Left cardiac atrium (tissue), 4 donors: ENCODE results near the gene PLCXD1. TPM values are rescaled to one million over a fixed set of nuclear protein-coding genes. Genes with fewer than 3 reads are reported as not detected.
"Not testable (repeated sequence)": the region's sequence is repeated elsewhere in the genome, so short reads cannot be mapped to it uniquely, and the experiment has no call there.

ENCODE experiments used
- ATAC-seq, 2 donors: fragments of 200-7000 bp; cut with Tn5 transposase; one replicate each; pipeline ENCODE4 v1.9.1; 2020; ENCODE audit warnings: mild to moderate bottlenecking in 2 of 2, moderate library complexity in 2 of 2
- DNase-seq: peaks from one replicate; pipeline ENCODE4 v3.0.0-alpha.2; 2020
- intact Hi-C, 2 donors: fragments of 100-400 bp; cut with DNase I; formaldehyde crosslinking; loops; one replicate each; pipeline versions ENCODE4 v1.14.1 to v1.15.1; 2022 to 2023
- long read RNA-seq: library from polyadenylated mRNA; unstranded; transcript quantifications from one replicate; pipeline ENCODE4 v2.0.0, GENCODE V29; 2021
- total RNA-seq, 2 donors: library from RNA; stranded (reverse); fragmentation: NEBNext Ultra II Directional; extraction: Animal tissue kit (Norgen Biotek cat#: 25700); gene quantifications; one replicate each; pipeline ENCODE4 v1.2.1, GENCODE V29; 2021
- donor health status: DM: no; HTN: yes; CAD: no.
- donor health status: DM: no; HTN: yes; CAD: no; lungs with severe emphysema.
- donor health status: DM: yes; HTN: yes; CAD: no.
- donor health status: Dilated cardiomyopathy.

The PLCXD1 gene, protein sequence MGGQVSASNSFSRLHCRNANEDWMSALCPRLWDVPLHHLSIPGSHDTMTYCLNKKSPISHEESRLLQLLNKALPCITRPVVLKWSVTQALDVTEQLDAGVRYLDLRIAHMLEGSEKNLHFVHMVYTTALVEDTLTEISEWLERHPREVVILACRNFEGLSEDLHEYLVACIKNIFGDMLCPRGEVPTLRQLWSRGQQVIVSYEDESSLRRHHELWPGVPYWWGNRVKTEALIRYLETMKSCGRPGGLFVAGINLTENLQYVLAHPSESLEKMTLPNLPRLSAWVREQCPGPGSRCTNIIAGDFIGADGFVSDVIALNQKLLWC
- total RNA-seq: 10 to 100 TPM in 1 of 2 donors, 1 to 10 TPM in 1; 2.9 to 13.7 TPM
- long read RNA-seq, partial matches to known transcripts: 0 of 2 reads
- long read RNA-seq, other reads (novel, unspliced or antisense): 2 of 2 reads

DNA sequence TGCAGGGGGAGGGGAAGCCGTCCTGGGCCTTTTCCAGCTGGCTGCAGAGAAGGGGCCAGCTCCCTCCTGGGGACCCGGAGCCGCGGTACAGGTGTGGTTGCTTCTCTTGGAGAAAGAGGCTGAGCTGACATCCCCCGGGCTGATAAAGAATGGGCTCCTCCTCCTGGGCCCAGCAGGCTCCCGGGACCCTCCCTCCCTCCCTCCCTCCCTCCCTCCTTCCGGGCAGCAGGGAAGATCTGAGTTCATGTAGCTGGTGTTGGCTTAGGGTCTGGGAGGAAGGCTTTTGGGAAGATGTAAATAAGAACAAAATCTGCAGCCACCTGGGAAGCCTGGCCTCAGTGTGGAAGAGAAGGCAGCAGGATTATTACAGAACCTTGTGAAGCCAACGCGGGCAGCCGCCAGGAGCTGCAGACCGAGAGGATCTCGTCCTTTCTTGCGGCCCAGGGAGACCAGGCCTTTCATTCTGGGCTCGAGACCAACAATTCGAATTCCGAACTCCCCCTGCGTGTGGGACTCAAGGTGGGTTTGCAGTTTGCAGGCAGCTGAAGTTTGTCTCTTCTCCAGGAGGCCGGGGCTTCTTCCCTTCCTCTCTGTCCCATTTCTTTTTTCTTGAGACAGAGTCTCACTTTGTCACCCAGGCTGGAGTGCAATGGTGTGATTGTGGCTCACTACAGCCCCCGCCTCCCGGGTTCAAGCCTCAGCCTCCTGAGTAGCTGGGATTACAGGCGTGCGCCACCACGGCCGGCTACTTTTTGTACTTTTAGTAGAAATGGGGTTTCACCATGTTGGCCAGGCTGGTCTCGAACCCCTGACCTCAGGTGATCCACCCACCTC lies at the start of gene PLCXD1:
PLCXD1 (plus strand) TSS at position 216 of the 834 bp plus-strand sequence. CDS start 2,807 bp downstream, outside the sequence.
- peak in 1 of 2 donors; percentile 4 for ATAC-seq
- DNase-seq: peak; percentile 4
- intact Hi-C loops: no loop called here

GRCh38 chrX:231637-232277 lies 49.4 kb upstream of the PLCXD1 start:
- ATAC-seq: peak; percentile 94 to 97
- intact Hi-C loops, DNase-seq: not testable (repeated sequence)

DNA sequence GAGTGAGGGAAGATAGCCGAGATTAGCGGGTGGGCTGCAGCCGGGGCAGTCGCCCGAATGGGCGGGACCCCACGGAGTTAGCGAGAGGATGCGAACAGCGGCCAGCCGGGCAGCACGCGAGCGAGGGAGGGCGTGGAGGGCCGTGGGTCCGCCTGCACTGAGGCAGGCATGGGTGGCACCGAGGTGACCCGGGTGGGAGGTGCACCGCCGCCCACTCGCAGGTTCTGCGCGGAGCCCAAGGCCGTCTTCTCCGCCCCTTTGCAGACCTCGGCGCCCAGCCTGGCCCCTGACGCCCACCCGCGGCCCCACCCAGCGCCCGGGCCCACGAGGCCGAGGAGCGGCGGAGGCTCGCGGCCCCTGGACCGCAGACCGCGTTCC lies 48.9 kb upstream of the PLCXD1 start:
- DNase-seq, intact Hi-C loops: not testable (repeated sequence)
- peak in 1 of 2 donors; percentile 68 for ATAC-seq

GRCh38 chrX:236201-236600 lies 45.0 kb upstream of the PLCXD1 start:
- intact Hi-C loops, ATAC-seq: not testable (repeated sequence)

GRCh38 chrX:250965-251364 lies 30.2 kb upstream of the PLCXD1 start:
- intact Hi-C loops: no loop called here
- ATAC-seq (no peak), DNase-seq (no peak)

More at GRCh38 chrX:236201-236600, 45.0 kb upstream of the PLCXD1 start:
- not testable (repeated sequence) for DNase-seq

DNA sequence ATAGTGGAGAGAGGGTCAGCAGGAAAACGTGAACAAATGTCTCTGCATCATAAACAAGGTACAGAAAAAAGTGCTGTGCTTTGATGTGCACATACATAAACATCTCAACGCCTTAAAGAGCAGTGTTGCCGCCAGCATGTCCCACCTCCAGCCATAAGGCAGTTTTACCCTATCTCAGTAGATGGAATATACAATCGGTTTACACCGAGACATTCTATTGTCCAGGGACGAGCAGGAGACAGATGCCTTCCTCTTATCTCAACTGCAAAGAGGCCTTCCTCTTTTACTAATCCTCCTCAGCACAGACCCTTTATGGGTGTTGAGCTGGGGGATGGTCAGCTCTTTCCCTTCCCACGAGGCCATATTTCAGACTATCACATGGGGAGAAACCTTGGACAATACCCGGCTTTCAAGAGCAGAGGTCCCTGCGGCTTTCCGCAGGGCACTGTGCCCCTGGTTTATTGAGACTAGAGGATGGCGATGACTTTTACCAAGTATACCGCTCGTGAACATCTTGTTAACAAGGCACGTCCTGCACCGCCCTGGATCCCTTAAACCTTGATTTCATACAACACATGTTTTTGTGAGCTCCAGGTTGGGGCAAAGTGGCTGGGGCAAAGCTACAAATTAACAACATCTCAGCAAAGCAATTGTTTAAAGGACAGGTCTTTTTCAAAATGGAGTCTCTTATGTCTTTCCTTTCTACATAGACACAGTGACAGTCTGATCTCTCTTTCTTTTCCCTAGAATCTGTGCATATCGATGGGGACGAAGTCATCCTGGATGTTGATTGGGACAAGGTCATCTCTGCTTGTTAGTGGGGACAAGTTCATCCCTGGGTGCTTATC lies 29.6 kb upstream of the PLCXD1 start:
- ATAC-seq, DNase-seq, intact Hi-C loops: not testable (repeated sequence)

- intact Hi-C loops: no loop called here
- no peak for ATAC-seq
- no peak for DNase-seq
Measured at GRCh38 chrX:252244-252956, 28.8 kb upstream of the PLCXD1 start.

GRCh38 chrX:252957-253291 lies 28.3 kb upstream of the PLCXD1 start:
- intact Hi-C loops: no loop called here
- no peak for DNase-seq
- no peak for ATAC-seq

DNA sequence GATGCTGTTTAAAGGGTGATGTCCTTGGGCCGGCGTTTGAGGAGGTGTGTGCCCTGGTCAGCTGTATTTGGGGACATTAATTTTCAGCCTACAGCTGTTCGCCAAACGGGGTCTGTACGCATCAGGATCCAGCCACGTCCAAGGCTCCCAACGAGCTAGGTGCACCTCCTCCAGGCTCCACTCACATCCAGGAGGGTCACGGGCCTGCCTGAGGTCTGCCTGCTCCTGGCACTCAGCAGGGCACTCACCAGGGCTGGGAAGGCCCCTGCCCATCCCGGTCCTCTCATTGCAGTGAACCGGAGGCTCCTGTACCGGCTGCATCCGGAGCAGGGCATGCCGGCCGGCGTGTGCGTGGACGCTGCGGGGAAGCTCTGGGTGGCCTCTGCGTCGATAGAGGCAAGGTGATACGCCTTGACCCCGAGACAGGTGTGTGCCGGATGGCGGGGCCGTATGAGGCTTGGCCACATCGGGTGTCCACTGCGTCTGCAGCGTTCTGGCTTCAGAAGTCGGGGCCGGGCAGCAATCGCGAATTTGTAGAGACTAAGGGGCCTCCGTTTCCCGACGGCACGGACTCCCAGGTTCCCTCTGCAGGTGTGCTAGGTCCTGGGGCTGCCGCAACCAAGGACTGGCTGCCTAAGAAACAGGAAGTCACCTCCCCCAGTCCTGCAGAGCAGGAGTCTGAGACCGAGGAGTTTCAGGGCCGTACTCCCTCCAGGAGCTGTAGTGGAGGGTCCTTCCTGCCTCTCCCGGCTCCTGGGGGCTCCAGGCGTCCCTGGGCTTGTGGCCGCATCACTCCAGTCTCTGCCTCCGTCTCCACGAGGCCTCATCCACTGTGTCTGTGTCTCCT lies 27.5 kb upstream of the PLCXD1 start:
- no peak for ATAC-seq
- intact Hi-C loops: no loop called here
- no peak for DNase-seq

- ATAC-seq (no peak), DNase-seq (no peak)
- intact Hi-C loops: no loop called here
Measured at GRCh38 chrX:254630-255215, 26.5 kb upstream of the PLCXD1 start.

- ATAC-seq (no peak), DNase-seq (no peak)
- intact Hi-C loops: no loop called here
Measured at GRCh38 chrX:255923-256331, 25.3 kb upstream of the PLCXD1 start.

GRCh38 chrX:257054-257453 lies 24.1 kb upstream of the PLCXD1 start:
- intact Hi-C loops, ATAC-seq: not testable (repeated sequence)

GRCh38 chrX:257681-258289 lies 23.4 kb upstream of the PLCXD1 start:
- ATAC-seq: no peak
- no peak for DNase-seq
- intact Hi-C loops: no loop called here

More at GRCh38 chrX:257054-257453, 24.1 kb upstream of the PLCXD1 start:
- peak; percentile 5 for DNase-seq

GRCh38 chrX:258291-259040 lies 22.7 kb upstream of the PLCXD1 start:
- no peak for ATAC-seq
- intact Hi-C loops: no loop called here
- peak; percentile 15 for DNase-seq

GRCh38 chrX:259692-260355 lies 21.4 kb upstream of the PLCXD1 start:
- intact Hi-C loops: no loop called here
- ATAC-seq: no peak
- peak; percentile 15 for DNase-seq
